Endothelial cell of umbilical vein (primary cell): ENCODE results near the gene CHERP. TPM values are rescaled to one million over a fixed set of nuclear protein-coding genes. Genes with fewer than 3 reads are reported as not detected.
"Not testable (repeated sequence)": the region's sequence is repeated elsewhere in the genome, so short reads cannot be mapped to it uniquely, and the experiment has no call there.

ENCODE experiments used
- BruUV-seq: library from RNA; stranded (reverse); fragments of 400-500 nt; replicated peaks from 2 replicates; lab custom pipeline; 2021; lab: Mats Ljungman, UMichigan
- CTCF ChIA-PET: fragments of 300-600, 350-600 bp; sonication (Branson Sonifier 250); formaldehyde crosslinking; loops from one replicate; lab custom pipeline; 2021; ENCODE audit warnings: antibody characterized with exemption, inconsistent platforms; lab: Charles Lee
- POLR2A ChIA-PET: fragments of 300-600, 350-600 bp; sonication (Branson Sonifier 250); formaldehyde crosslinking; loops from one replicate; lab custom pipeline; 2021; ENCODE audit warnings: antibody characterized with exemption, inconsistent platforms; lab: Charles Lee
- DNase-seq: peaks from one replicate; pipeline ENCODE4 v3.0.0-alpha.2; 2011; ENCODE audit warnings: low read depth, low spot score
- FAIRE-seq: peaks from 2 replicates; lab custom pipeline; 2011; peaks lifted over from hg19 to GRCh38; lab: Jason Lieb, UNC
- H2AFZ ChIP-seq: 2 replicates; pipeline ENCODE4 v1.6.0; 2012; ENCODE audit warnings: low read depth, low read length, control low read depth, inconsistent platforms
- H3K27ac ChIP-seq: 2 replicates; pipeline ENCODE4 v1.5.1; 2011; ENCODE audit warnings: low read depth, mild to moderate bottlenecking, control low read depth, low read length, moderate library complexity; ENCODE audit not compliant: insufficient read depth
- H3K27me3 ChIP-seq, 2 experiments: 2 replicates each; pipeline versions ENCODE4 v1.6.0 to v1.6.1; 2011; ENCODE audit warnings: low read length in 2 of 2, mixed read lengths in 1 of 2; ENCODE audit not compliant: control insufficient read depth in 2 of 2, insufficient read depth in 2 of 2
- H3K36me3 ChIP-seq, 2 experiments: 2 replicates in 1 of 2; 3 replicates in 1 of 2; pipeline ENCODE4 v1.5.1; 2011; ENCODE audit warnings: low read length in 2 of 2, mild to moderate bottlenecking in 1 of 2, moderate library complexity in 1 of 2; ENCODE audit not compliant: control insufficient read depth in 2 of 2, insufficient read depth in 2 of 2; ENCODE audit errors: extremely low read depth in 1 of 2
- H3K4me1 ChIP-seq: 3 replicates; pipeline ENCODE4 v1.5.1; 2011; ENCODE audit warnings: mild to moderate bottlenecking, low read length; ENCODE audit not compliant: control insufficient read depth, insufficient read depth; ENCODE audit errors: extremely low read depth
- H3K4me2 ChIP-seq: 2 replicates; pipeline ENCODE4 v1.6.1; 2011; ENCODE audit warnings: low read length, control low read depth, mixed read lengths; ENCODE audit not compliant: insufficient read depth
- H3K4me3 ChIP-seq, 3 experiments: fragments of 200-600 bp in 1 of 3; sonication (generic), shearing (Covaris generic) in 1 of 3; replicated peaks in 1 of 3; 2 replicates each; pipeline ENCODE4 v1.5.1; 2011 to 2016; ENCODE audit warnings: control low read depth in 3 of 3, low read length in 3 of 3, mild to moderate bottlenecking in 2 of 3, inconsistent platforms in 1 of 3, low read depth in 1 of 3, moderate library complexity in 1 of 3; ENCODE audit not compliant: insufficient read depth in 1 of 3
- H3K79me2 ChIP-seq: 2 replicates; pipeline ENCODE4 v1.6.0; 2012; ENCODE audit warnings: low read length, inconsistent platforms; ENCODE audit not compliant: control insufficient read depth, insufficient read depth
- H3K9ac ChIP-seq: replicated peaks from 2 replicates; pipeline ENCODE3; 2011; ENCODE audit warnings: low read length, control low read depth; ENCODE audit not compliant: insufficient read depth; ENCODE audit errors: extremely low read depth
- H3K9me1 ChIP-seq: replicated peaks from 3 replicates; pipeline ENCODE4 v1.6.0; 2011; ENCODE audit warnings: mild to moderate bottlenecking, low read length; ENCODE audit not compliant: control insufficient read depth, insufficient read depth; ENCODE audit errors: extremely low read depth
- H3K9me3 ChIP-seq: replicated peaks from 2 replicates; pipeline ENCODE4 v1.5.1; 2012; ENCODE audit warnings: low read length, inconsistent platforms; ENCODE audit not compliant: control insufficient read depth, insufficient read depth
- H4K20me1 ChIP-seq: replicated peaks from 2 replicates; pipeline ENCODE3; 2011; ENCODE audit warnings: mild to moderate bottlenecking, low read length; ENCODE audit not compliant: control insufficient read depth, insufficient read depth; ENCODE audit errors: extremely low read depth
- EZH2 ChIP-seq: IDR thresholded peaks from 2 replicates; pipeline ENCODE4 v1.6.1; 2012; ENCODE audit warnings: borderline replicate concordance, low read depth, mild to moderate bottlenecking, moderate library complexity, low read length, inconsistent platforms; ENCODE audit not compliant: severe bottlenecking
- FOS ChIP-seq: IDR thresholded peaks from 2 replicates; pipeline ENCODE4 v1.6.1; 2011; ENCODE audit warnings: mild to moderate bottlenecking, low read length, moderate library complexity, borderline replicate concordance; ENCODE audit not compliant: insufficient read depth
- GATA2 ChIP-seq: IDR thresholded peaks from 2 replicates; pipeline ENCODE4 v1.7.0; 2011; ENCODE audit warnings: low read depth, mild to moderate bottlenecking, moderate library complexity, mixed read lengths, low read length; ENCODE audit not compliant: insufficient read length, insufficient read depth
- JUN ChIP-seq: IDR thresholded peaks from 2 replicates; pipeline ENCODE4 v1.6.1; 2011; ENCODE audit warnings: borderline replicate concordance, low read depth; ENCODE audit not compliant: insufficient read length, insufficient read depth
- MYC ChIP-seq: IDR thresholded peaks from one replicate; pipeline ENCODE4 v1.6.1; 2011; ENCODE audit warnings: mild to moderate bottlenecking, low read depth, low read length
- POLR2A ChIP-seq: IDR thresholded peaks from 2 replicates; pipeline ENCODE4 v1.6.1; 2012; ENCODE audit warnings: low read depth, mild to moderate bottlenecking, control low read depth, low read length
- POLR2AphosphoS5 ChIP-seq: IDR thresholded peaks from 2 replicates; pipeline ENCODE4 v1.6.1; 2012; ENCODE audit warnings: low read depth, mild to moderate bottlenecking, control low read depth, low read length, moderate library complexity; ENCODE audit not compliant: insufficient read depth
- dilution Hi-C: fragments of 300-500 bp; cut with MboI; formaldehyde crosslinking; loops from one replicate; pipeline ENCODE4 v1.15.0; 2019; ENCODE audit warnings: low sequenced_read_pairs; ENCODE audit not compliant: extremely low pct_ligation_motif_present
- intact Hi-C: fragments of 100-400 bp; cut with micrococcal nuclease; formaldehyde crosslinking; loops from one replicate; pipeline ENCODE4 v1.10.0; 2022
- polyA plus RNA-seq, 4 experiments: library from polyadenylated mRNA; depleted of rRNA in 3 of 4; stranded (reverse) in 3 of 4; unstranded in 1 of 4; fragments of >200 nt; gene quantifications; 2 replicates each; pipeline versions ENCODE4 v1.2.1 to v1.2.3, GENCODE V29; 2011 to 2012; ENCODE audit warnings: missing spikeins in 1 of 4
- total RNA-seq: library from RNA; stranded (reverse); gene quantifications from 2 replicates; pipeline ENCODE4 v1.2.3, GENCODE V29; 2021
- TF ChIP-seq, protein P1 (sequence below), 2 donors: IDR thresholded peaks; 1 replicate in 1 of 2; 2 replicates in 1 of 2; pipeline ENCODE4 v1.5.1; 2011; ENCODE audit warnings: low read length in 2 of 2, mild to moderate bottlenecking in 2 of 2, moderate library complexity in 2 of 2, control low read depth in 1 of 2, inconsistent platforms in 1 of 2, low read depth in 1 of 2; ENCODE audit not compliant: insufficient read depth in 1 of 2; ENCODE audit errors: extremely low read depth in 1 of 2
- TF ChIP-seq, protein P2 (sequence below): IDR thresholded peaks from 2 replicates; pipeline ENCODE4 v1.6.1; 2011; ENCODE audit not compliant: insufficient read depth, insufficient read length

The CHERP gene
- total and polyA plus RNA-seq, 2 donors (not counting 3 experiments of a cell fraction or from before 2014, with no cell fraction given), result 8.9 to 53.9 TPM

DNA sequence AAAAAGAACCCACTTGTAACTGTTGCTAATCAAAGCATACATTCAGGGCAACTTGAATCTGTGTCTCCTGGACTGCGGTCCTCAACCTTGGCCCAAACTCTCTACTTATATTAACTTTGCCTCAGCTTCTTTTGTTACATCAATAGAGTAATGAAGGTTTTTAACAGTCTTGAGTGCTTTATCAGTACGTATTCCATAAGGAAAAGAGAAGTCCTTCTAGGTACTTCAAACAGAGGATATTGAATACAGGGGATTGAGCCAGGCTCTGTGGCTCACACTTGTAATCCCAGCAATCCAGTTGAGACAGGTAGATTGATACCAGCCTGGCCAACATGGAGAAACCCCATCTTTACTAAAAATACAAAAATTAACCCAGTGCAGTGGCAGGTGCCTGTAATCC lies 69.2 kb downstream of the CHERP start:
- no peak for FAIRE-seq
- BruUV-seq, result no TSS peak
- no peak for DNase-seq
- Histone ChIP-seq H3K27me3 (no peaks in the 10 kb centered on the region), H3K4me3 (no peak overlapping the region), H3K4me2 (no peak overlapping the region), H3K9ac (no peak overlapping the region), H3K27ac (no peak overlapping the region), H3K36me3 (no peaks in the 10 kb centered on the region), H3K9me1 (no peaks in the 10 kb centered on the region), H3K4me1 (peaks cover 11% of the 10 kb centered on the region), H3K79me2 (peaks cover 30% of the 10 kb centered on the region), H2AFZ (no peak overlapping the region), H4K20me1 (peaks cover 3% of the 10 kb centered on the region), H3K9me3 (peaks cover 3% of the 10 kb centered on the region)
- dilution Hi-C loops, result no loop called here
- ChIA-PET CTCF (no interaction called here), POLR2A (no interaction called here)
- TF ChIP-seq FOS, result no peak
- no peak for TF ChIP-seq EZH2
- TF ChIP-seq POLR2AphosphoS5, result no peak
- TF ChIP-seq, protein P1, sequence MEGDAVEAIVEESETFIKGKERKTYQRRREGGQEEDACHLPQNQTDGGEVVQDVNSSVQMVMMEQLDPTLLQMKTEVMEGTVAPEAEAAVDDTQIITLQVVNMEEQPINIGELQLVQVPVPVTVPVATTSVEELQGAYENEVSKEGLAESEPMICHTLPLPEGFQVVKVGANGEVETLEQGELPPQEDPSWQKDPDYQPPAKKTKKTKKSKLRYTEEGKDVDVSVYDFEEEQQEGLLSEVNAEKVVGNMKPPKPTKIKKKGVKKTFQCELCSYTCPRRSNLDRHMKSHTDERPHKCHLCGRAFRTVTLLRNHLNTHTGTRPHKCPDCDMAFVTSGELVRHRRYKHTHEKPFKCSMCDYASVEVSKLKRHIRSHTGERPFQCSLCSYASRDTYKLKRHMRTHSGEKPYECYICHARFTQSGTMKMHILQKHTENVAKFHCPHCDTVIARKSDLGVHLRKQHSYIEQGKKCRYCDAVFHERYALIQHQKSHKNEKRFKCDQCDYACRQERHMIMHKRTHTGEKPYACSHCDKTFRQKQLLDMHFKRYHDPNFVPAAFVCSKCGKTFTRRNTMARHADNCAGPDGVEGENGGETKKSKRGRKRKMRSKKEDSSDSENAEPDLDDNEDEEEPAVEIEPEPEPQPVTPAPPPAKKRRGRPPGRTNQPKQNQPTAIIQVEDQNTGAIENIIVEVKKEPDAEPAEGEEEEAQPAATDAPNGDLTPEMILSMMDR (IDR thresholded peaks at IDR 0.05; ENCODE audit: extremely low read depth in 1 of 2, insufficient read depth in 1 of 2, low read depth in 1 of 2, low read length in 2 of 2), result no peak
- TF ChIP-seq JUN, result no peak
- TF ChIP-seq, protein P2, sequence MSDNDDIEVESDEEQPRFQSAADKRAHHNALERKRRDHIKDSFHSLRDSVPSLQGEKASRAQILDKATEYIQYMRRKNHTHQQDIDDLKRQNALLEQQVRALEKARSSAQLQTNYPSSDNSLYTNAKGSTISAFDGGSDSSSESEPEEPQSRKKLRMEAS, result no peak
- TF ChIP-seq GATA2, result no peak
- TF ChIP-seq MYC, result no peak
- TF ChIP-seq POLR2A, result no peak
- intact Hi-C loops, result loop anchor here (1.0 kb wide), 1 partner anchor 23 kb away; the partner anchor contains the start of genes C19orf44 and CALR3

DNA sequence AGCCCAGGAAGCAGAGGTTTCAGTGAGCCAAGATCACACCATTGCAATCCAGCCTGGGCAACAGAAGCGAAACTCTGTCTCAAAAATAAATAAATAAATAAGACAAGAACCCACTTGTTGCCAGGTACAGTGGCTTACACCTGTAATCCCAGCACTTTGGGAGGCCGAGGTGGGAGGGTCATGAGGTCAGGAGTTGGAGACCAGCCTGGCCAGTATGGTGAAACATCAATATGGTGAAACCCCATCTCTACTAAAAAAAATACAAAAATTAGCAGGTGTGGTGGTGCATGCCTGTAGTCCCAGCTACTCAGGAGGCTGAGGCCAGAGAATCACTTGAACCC lies 69.7 kb downstream of the CHERP start:
- H3K36me3 ChIP-seq, BruUV-seq, H3K27ac ChIP-seq, H3K27me3 ChIP-seq, DNase-seq, CTCF ChIA-PET, H3K9me3 ChIP-seq, dilution Hi-C loops, FAIRE-seq, H4K20me1 ChIP-seq, H3K9me1 ChIP-seq, POLR2A ChIA-PET: not testable (repeated sequence)
- peak overlapping the region; percentile 61 for H3K4me2 ChIP-seq
- peak overlapping the region in 2 of 3 experiments; percentile 44 to 63 for H3K4me3 ChIP-seq
- peak overlapping the region; percentile 61 for H3K9ac ChIP-seq
- H2AFZ ChIP-seq, result peak overlapping the region; percentile 97
- peaks cover 34% of the 10 kb centered on the region for H3K79me2 ChIP-seq
- intact Hi-C loops, result loop anchor here (1.0 kb wide), 1 partner anchor 24 kb away; the partner anchor contains the start of genes C19orf44 and CALR3
- peaks cover 11% of the 10 kb centered on the region for H3K4me1 ChIP-seq
